GM10847 (cell line): ENCODE measurements around the gene LGMN.

Experiments
- POLR2A ChIP-seq: IDR thresholded peaks from 2 replicates; pipeline ENCODE4 v1.6.1; 2011; ENCODE audit not compliant: insufficient read length; ENCODE audit errors: extremely low read depth

LGMN gene

DNA sequence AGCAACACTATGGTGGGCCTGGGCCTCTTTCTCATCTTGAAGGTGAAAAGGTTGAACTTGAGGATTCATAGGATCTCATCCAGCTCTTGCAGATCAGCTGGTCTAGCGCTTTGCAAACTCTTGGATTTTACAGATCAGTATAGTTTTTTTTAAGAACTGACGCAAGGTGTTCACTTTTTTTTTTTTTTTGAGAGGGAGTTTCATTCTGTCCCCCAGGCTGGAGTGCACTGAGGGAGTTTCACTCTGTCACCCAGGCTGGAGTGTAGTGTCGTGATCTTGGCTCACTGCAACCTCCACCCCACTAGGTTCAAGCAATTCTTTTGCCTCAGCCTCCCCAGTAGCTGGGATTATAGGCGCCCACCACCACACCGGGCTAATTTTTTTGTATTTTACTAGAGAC lies 20.4 kb upstream of the LGMN start:
- no peak for TF ChIP-seq POLR2A

DNA sequence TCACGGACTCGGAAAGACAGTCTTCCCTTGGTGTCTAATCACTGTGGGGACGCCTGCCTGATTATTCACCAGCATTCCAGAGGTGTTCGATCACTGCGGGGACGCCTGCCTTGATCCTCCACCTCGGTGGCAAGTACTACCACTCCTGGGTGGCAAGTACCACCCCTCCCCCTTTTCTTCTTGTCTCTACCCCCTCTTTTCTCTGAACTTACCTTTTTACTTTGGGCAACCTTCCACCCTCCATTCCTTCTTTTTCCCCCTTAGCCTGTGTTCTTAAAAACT lies 12.0 kb upstream of the LGMN start:
- TF ChIP-seq POLR2A: no peak

DNA sequence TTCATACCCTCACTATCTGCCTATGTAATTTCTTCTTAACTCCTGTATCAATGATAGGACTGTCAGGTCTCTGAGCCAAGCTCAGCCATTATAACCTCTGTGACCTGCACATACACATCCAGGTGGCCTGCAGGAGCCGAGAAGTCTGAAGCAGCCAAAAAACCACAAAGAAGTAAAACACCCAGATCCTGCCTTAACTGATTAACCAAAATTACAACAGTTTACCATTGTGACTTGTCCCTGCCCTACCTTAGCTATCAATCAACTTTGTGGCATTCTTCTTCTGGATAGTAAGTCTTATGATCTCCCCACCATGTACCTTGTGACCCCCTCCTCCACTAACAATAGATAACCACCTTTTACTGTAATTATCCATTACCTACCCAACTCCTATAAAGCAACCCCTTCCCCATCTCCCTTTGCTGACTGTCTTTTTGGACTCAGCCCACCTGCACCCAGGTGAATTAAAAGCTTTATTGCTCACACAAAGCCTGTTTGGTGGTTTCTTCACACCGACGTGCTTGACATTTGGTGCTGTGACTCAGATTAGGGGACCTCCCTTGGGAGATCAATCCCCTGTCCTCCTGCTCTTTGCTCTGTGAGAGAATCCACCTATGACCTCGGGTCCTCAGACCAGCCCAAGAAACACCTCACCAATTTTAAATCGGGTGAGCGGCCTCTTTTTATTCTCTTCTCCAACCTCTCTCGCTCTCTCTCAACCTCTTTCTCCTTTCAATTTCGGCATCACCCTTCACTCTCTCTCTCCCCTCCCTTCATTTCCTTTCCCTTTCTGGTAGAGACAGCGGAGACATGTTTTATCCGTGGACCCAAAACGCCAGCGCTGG lies 11.5 kb upstream of the LGMN start:
- no peak for TF ChIP-seq POLR2A

DNA sequence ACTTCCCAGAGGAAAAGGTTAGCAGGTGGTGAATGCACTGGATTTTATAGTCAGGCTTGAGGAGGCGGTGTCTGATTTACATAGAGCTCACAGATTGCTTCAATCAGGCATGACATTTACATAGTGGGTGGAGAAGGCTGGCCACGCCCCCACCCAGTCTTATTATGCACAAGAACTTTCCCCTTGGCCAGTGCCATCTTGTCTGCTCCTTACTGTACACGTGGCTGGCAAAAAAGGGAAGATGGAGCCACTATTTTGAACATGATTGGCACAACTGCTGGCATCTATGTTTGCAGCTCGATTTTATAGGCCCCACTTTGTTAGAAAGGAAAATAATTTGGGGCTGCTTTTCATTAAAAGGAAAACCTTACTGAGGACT lies 10.9 kb upstream of the LGMN start:
- TF ChIP-seq POLR2A: no peak

DNA sequence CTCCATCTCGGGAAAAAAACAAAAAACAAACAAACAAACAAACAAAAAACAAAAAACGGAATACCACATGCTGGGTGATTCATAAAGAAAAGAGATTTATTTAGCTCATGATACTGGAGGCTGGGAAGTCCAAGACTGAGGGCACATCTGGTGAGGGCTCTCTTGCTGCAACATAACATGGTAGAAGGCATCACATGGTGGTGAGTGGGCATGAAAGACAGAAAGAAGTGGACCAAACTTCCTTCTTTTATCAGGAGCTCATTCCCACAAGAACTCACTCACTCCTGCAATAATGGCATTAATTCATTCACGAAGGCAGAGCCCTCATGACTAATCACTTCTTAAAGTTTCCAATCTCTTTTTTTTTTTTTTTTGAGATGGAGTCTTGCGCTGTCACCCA lies 8.0 kb upstream of the LGMN start:
- TF ChIP-seq POLR2A: no peak

DNA sequence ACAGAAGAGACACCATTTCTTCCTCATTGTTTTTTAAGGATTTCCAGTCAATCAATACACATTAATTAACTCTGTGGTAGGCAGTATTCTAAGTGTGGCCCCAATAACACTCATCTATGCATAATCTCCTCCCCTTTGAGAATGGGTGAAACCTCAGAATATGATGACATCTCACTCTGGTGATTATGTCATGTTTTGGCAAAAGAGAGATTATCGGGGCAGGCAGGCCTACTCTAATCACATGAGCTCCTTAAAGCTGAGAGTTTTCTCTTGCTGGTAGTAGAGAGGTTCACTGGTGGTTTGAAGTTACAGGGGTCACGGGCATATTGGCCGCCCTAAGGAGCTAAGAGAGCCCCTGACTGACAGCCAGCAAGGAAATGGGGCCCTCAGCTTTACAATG lies 7.1 kb upstream of the LGMN start:
- no peak for TF ChIP-seq POLR2A

DNA sequence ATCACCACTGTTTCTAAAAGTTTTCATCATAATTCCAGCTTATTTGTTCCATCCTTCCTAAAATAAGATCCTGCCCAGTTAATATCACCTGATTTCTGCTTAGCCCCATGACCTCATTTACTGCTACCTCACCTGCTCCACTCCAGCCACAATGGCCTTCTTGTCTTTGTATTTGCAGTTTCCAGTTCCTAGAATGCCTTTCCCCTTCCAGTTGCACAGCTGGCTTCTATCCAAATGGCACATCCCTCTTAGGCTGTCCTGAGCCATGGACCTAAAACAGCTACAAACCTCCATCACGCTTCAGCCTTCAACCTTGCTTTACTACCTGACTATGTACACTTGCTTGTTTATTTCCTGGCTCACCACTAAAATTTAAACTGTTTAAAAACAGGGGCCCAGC lies 6.5 kb upstream of the LGMN start:
- TF ChIP-seq POLR2A: no peak

DNA sequence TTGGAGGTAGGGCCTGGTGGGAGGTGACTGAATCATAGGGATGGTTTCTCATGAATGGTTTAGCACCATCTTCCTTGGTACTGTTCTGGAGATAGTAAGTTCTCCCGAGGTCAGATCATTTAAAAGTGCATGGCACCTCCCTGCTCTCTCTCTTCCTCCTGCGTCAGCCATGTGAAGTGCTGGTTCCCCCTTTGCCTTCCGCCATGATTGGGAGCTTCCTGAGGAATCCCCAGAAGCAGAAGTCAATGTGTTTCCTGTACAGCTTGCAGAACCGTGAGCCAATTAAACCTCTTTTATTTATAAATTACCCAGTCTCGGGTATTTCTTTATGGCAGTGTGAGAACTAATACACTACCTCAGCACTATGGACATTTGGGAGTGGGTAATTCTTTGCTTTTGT lies 4.8 kb upstream of the LGMN start:
- no peak for TF ChIP-seq POLR2A

DNA sequence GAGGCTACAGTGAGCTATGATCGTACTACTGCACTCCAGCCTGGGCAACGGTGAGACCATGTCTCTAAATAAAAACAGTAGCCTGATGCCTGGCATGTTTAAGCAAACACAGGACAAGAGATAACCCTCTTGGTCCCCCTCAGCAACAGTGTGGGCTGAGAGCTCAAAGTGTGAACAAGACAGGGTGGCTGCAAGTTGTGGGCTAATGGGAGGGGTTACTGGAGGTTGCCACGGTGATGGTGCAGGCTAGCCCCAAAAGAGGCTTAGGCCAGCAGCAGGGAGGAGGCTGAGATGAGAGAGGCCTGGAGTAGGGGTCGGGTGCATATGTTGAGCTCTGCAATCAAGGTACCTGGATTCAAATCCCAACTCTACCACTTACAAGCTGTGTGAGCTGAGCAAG lies 3.4 kb upstream of the LGMN start:
- TF ChIP-seq POLR2A: no peak

DNA sequence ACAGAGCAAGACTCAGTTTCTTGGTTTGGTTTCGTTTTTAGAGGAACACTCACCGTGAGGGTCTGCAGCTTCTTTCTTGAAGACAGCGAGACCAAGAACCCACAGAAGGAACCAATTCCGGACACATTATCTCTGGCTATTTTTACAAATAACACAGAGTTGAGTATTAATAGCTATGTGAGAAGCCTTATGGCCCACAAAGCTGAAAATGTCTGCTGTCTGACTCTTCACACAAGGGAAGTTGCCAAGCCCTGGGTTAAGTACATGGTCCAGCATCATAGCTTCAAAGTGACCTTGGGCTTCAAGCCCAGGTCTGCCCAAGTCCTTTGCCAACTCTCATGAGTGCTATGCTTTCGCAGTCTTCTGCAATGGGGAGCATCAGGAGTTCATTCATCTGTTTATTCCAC lies 2.6 kb upstream of the LGMN start:
- TF ChIP-seq POLR2A: no peak

DNA sequence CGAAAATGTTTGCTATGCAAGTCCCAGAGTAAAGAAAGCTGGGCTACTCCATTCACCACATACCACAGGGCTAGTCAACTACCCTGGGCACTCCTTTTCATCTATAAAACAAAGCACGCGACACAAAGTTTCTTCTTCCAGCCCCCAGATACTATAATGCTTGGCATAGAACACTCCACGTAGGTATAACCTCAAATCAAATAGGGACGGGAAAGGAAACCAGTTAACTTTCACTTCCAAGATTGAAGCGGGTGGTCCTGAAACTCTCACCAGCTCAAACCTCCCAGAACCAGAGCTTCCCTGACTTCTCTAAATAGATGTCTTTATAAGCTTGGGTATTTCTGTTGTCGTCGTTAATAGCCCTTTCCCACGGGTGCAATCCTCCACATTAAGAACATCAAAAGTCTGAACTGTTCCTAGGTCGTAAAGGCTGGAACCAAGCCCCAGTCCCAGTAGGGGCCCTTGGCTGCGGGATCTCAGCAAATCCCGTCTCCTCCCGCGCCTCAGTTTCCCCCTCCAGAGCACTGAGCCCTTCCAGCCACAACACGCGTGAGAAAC lies 647 bp downstream of the LGMN start:
- TF ChIP-seq POLR2A: no peak

DNA sequence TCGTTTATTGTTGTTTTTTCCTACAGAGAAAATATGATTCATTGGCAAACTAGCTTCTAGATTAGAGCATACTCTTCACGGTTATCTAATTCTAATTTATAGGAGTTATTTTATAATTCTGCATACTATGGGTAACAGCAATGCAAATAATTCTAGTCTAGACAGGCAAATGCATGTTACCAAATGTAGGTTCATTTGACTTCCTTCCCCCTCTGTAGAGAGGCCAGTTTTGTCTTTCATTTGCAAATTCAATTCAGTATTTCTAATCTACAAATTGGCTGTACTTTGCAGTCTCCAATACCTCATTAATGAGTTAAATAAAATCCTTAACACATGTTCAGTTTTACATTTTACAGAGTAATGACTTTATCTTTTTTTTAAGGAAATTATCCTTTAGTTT lies 4.2 kb downstream of the LGMN start:
- no peak for TF ChIP-seq POLR2A

DNA sequence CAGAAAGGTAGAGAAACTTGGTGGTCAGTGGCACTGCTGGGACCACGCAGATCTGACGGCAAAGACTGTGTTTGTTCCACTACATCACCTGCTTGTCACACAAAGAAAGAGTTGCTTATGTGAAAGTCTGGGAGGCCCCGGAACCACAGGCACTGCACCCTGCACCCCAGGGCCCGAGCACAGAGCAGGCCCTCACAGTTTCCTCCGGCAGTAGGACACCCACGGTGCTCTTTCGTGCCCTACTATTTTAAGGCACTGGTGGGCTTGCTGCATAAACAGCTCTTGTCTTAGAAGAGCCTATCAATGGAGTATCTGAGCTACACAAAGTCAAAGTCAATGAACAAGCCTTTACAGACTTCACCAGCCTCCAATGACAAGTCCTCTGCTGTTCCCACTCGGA lies 8.0 kb downstream of the LGMN start:
- TF ChIP-seq POLR2A: no peak

DNA sequence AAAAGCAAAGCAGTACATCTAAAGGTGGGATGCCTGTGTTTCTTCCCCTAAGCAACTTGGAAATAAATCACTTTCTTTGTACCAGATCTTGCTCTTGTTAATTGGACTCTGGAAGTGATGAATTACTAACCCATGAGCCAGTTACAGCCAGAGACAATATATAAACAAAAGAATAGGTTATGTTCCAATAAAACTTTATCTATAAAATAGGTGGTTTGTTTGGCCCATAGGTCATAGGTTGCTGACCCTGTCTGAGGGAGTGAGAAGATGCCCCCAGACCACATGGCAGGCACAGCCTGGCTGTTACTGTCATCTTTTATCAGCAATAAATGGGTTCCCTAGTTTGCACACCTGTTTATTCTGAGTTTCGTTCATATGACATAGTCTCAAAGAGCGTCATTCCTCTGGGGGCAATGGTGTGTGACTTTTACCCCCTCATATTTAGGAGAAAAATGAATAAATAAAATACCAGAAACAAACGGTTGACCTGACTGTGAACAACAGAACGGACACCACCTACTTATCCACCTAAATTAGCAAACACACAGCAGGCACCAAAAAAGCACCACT lies 10.7 kb downstream of the LGMN start:
- no peak for TF ChIP-seq POLR2A

DNA sequence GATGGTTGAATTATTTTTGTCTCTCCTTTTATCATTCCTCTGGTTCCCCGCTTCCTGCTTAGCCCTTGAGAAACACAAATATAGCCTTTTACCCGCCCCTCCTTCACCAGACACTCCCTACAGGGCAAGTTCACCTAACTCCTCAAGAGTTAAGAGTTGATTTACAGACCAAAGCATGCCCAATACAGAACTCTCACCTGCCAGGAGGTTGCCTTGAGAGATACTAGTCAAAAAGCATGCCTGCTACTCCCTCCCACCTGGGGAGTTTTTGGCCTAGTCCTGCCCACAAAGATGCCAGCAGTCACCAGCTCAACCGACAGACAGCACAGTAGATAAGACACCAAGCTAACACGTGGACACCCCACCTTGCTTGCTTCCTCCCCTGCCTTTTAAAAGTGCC lies 11.2 kb downstream of the LGMN start:
- no peak for TF ChIP-seq POLR2A

DNA sequence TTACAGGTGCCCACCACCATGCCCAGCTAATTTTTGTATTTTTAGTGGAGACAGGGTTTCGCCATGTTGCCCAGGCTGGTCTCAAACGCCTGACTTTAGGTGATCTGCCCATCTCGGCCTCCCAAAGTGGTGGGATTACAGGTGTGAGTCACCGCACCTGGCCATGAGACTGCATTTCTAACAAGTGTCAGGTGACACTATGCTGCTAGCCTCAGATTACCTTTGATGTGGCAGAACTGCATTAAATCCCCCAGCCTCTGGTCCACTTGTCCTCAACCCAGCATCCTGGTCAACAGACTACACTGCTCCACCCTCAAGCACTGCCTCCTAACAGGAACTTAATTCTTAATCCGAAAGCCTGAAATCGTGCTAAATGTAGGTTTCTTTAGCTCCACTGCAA lies 13.1 kb downstream of the LGMN start:
- no peak for TF ChIP-seq POLR2A

DNA sequence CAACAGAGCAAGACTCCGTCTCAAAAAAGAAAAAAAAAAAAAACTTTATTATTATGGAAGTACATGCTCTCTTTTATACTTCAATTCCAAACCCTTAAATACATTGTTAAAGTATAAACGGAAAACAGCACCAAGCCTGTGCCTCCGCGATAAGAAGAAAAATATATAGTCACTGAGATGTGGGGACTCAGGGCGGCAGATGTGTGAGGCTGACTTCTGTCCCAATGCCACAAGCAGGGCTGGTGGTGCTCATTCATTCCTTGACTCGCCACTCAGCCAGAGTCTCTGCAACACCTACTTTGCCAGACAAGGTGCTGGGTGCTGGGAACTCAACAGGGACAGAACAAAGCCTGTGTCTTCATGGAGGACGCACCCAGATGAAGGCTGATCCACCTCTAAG lies 13.8 kb downstream of the LGMN start:
- no peak for TF ChIP-seq POLR2A
